COLO829 (cell line): ENCODE results near the gene COX5A.

Source experiments
- DNase-seq: peaks from one replicate; pipeline ENCODE4 v3.0.0; 2012; ENCODE audit warnings: low spot score

Gene COX5A

GRCh38 chr15:74937590-74938371 lies at the start of gene COX5A:
COX5A (minus strand) TSS chr15:74938073; CDS start chr15:74938014, 59 bp downstream.
- DNase-seq, result peak; percentile 60

GRCh38 chr15:74983725-74984231 lies 45.9 kb upstream of the COX5A start:
- DNase-seq, result no peak

GRCh38 chr15:74982183-74982582 lies 44.3 kb upstream of the COX5A start:
- no peak for DNase-seq

DNA sequence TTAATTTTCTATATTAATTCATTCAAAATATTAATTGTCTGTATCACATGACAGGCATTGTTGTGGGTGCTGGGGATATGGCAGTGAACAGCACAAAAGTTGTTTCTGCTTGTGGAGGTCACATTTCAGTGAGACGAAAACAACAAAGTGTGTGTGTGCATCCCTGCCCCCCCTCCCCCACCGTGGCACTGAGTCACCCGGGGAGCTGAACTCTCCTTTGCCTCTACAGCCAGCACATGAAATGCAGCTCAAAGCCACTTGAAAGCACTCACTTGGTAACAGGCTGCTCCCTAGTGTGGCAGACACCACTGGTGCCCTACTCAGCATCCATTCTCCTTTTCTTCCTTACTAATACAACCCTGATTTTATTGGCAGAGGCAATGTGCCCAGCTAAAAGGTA lies 40.6 kb upstream of the COX5A start:
- DNase-seq, result peak; percentile 52

DNA sequence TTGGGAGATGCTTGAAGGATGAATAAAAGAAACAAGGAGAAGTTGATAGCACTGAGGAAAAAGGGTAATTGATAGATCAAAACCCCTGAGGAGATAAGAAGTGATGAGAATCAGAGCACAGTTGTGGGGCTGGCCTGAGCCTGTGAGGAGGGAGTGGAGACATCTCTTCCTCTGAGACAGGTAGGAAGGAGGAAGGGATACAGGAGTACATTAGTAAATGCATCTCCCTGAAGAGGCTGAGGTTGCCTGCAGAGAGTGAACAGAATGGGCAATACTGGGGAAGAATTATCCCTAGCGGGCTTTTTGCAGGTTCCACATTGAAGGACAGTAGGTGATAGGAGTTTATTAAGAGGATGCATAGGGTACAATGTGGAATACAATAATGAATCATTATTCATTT lies 40.2 kb upstream of the COX5A start:
- no peak for DNase-seq

GRCh38 chr15:74977599-74977998 lies 39.7 kb upstream of the COX5A start:
- DNase-seq, result no peak

GRCh38 chr15:74976159-74976558 lies 38.3 kb upstream of the COX5A start:
- no peak for DNase-seq

- no peak for DNase-seq
These were observed 29.8 kb upstream of the COX5A start for GRCh38 chr15:74967670-74968069.

GRCh38 chr15:74964794-74965193 lies 26.9 kb upstream of the COX5A start:
- DNase-seq, result peak; percentile 54

- no peak for DNase-seq
These were observed 25.3 kb upstream of the COX5A start for GRCh38 chr15:74963213-74963612.

DNA sequence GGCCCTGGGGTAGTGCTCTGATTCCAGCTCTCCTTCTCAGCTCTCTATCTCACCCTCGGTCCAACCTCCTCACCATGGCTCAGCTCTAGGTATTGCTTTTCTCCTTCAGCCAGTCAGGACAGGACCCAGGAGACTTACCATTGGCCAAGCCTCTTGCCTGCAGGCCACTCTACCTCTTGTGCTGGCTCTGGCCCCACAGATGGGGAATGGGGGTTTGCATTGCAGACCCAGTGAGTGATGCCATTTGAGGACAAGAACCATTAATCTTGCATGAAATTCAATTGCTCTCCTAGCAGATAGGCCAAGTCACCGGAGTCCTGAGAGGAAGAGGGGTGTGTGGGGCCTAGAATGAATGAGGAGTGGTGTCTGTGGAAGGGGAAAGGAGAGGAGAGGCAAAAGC lies 24.8 kb upstream of the COX5A start:
- DNase-seq, result no peak

DNA sequence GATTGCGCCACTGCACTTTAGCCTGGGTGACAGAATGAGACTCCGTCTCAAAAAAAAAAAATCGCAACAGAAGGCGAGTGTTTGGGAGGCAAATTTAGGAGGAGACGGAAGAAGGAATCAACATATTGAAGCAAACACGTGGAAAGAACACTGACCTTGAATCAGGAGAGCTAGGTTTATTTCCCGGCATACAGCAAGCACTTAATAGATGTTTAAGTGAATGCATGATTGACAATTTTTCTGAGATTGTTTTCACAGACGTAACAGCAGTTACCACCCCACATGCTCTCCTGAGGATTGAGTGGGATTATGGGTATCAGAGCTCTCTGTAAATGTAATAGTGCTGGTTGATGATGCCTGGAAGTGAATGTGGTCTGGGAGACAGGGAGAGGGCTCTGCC lies 24.3 kb upstream of the COX5A start:
- DNase-seq, result no peak

GRCh38 chr15:74961616-74962015 lies 23.7 kb upstream of the COX5A start:
- DNase-seq, result no peak

GRCh38 chr15:74960995-74961588 lies 23.2 kb upstream of the COX5A start:
- DNase-seq, result no peak

DNA sequence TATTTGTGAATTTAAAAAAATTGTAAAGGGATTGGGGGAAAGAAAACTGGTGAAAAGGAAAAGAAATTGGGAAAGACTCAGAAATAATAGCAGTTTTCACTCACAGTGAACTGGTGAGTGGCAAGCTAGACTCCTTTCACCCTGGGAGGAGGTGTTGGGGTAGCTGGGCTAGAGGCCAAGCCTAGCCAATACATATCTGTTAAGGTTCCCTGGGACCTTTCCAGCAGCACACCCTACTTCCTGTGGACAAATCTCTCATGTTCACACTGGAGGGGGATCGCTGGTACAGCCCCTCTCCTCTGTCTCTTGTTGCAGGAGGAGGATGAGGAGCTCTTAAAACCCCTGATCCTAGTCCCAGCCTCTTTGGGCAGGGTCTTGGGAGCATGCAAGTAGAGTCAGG lies 22.4 kb upstream of the COX5A start:
- no peak for DNase-seq

GRCh38 chr15:74959586-74959939 lies 21.7 kb upstream of the COX5A start:
- no peak for DNase-seq

DNA sequence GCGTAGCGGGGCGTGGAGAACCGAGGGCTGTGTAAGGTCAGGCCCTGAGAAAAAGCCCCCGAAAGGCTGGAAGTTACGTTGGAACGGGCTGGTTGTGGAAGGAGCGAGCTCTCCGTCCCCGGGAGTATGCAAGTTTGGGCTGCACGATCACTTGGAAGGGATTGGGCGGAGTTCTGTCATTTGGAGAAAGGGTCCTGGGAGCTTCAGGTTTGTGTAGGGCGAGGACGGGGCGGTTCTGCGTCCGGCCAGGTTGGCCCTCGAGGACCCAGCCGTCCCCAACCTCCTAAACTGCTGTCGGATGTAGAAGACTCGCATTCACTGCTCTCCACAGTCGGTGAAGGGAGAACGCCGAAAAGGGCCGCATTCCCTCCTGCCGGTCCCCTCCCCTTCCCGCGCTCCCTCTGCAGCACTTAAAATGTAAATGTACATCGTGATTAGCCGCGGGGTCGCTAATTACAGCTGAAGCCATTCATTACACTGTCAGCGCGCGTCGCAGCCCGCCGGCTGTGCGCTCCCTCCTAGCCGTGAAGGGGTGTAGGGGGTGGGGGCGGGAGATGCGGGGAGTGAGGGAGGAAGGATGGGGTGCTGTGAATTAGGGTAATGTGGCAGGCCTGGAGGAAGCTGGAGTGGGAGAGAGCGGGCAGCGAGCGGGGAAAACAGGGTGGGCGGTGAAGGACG lies 21.2 kb upstream of the COX5A start:
- DNase-seq, result no peak

DNA sequence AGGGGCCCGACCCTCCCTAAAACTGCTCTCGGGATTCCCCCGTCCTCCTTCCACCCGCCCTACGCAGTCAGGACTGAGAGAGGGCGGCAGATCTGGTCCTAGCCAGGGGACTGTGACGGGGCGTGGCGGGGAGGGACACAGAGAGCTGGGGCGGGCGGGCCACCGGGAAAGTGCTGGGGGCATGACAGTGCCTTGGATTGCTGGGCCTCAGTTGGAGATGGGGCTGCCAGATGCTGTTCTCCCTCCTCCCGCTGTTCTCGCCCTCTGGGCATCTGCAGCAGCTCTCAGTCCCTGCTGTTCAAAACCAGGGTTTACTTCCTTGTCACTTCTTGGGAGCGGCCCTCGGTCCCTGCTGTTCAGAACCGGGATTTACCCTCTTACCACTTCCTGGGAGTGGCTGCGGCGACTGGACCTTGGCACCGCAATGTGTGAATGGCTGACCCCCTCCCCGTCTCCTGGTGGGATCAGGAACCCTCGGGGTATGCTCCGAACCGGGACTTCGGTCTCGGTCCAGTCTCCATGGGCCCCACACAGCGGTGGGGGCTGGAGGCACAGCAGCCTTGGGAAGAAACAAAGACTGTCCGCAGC lies 20.5 kb upstream of the COX5A start:
- DNase-seq, result no peak

- no peak for DNase-seq
These were observed 19.7 kb upstream of the COX5A start for GRCh38 chr15:74957476-74958035.

- no peak for DNase-seq
These were observed 19.0 kb upstream of the COX5A start, which contains the start of gene RPP25 for GRCh38 chr15:74956648-74957475. RPP25 (minus strand) TSS chr15:74956772; CDS start chr15:74956583, 189 bp downstream.
